Neural cell (in vitro differentiated cells): ENCODE data around the gene KLK10. TPM values are rescaled to one million over a fixed set of nuclear protein-coding genes. Genes with fewer than 3 reads are reported as not detected.

Experiments used
- H2AFZ ChIP-seq: fragments of 200-600, 300-800 bp; sonication (generic), shearing (Covaris generic); 2 replicates; pipeline ENCODE4 v1.6.0; 2014; ENCODE audit warnings: low read depth, mild to moderate bottlenecking, antibody characterized with exemption, low read length, moderate library complexity
- H3F3A ChIP-seq: fragments of 200-600 bp; shearing (Covaris generic); 2 replicates; pipeline ENCODE4 v1.6.1; 2016; ENCODE audit warnings: mild to moderate bottlenecking, moderate library complexity, mixed read lengths, antibody characterized with exemption, low read length; ENCODE audit not compliant: insufficient read depth, poor library complexity, severe bottlenecking
- H3K27ac ChIP-seq: fragments of 200-600, 300-800 bp; sonication (generic), shearing (Covaris generic); 2 replicates; pipeline ENCODE4 v1.5.1; 2014; ENCODE audit warnings: mild to moderate bottlenecking, low read length, moderate library complexity
- H3K27me3 ChIP-seq: fragments of 300-800, 200-600 bp; sonication (generic), shearing (Covaris generic); 2 replicates; pipeline ENCODE4 v1.6.0; 2014; ENCODE audit warnings: mild to moderate bottlenecking, low read depth, low read length, moderate library complexity; ENCODE audit not compliant: insufficient read depth
- H3K36me3 ChIP-seq: fragments of 300-800, 200-600 bp; sonication (generic), shearing (Covaris generic); 2 replicates; pipeline ENCODE4 v1.5.1; 2014; ENCODE audit warnings: mild to moderate bottlenecking, antibody characterized with exemption, low read length, moderate library complexity; ENCODE audit not compliant: insufficient read depth
- H3K4me2 ChIP-seq: fragments of 300-800, 200-600 bp; sonication (generic), shearing (Covaris generic); 2 replicates; pipeline ENCODE4 v1.6.0; 2014; ENCODE audit warnings: mild to moderate bottlenecking, low read length
- H3K4me3 ChIP-seq: fragments of 300-800, 200-600 bp; sonication (generic), shearing (Covaris generic); 2 replicates; pipeline ENCODE4 v1.5.1; 2014; ENCODE audit warnings: mild to moderate bottlenecking, low read length, moderate library complexity
- H3K79me2 ChIP-seq: fragments of 200-600 bp; shearing (Covaris generic); replicated peaks from 2 replicates; pipeline ENCODE4 v1.6.0; 2014; ENCODE audit warnings: mild to moderate bottlenecking, low read length, moderate library complexity; ENCODE audit not compliant: insufficient read depth
- H3K9ac ChIP-seq: fragments of 300-800, 200-600 bp; sonication (generic), shearing (Covaris generic); 2 replicates; pipeline ENCODE4 v1.6.1; 2016; ENCODE audit warnings: mild to moderate bottlenecking, low read length, mixed read lengths
- H3K9me2 ChIP-seq: fragments of 200-600 bp; shearing (Covaris generic); 2 replicates; pipeline ENCODE4 v1.6.1; 2016; ENCODE audit warnings: mild to moderate bottlenecking, low read length, mixed read lengths; ENCODE audit not compliant: insufficient read depth
- H3K9me3 ChIP-seq: fragments of 200-600, 300-800 bp; sonication (generic), shearing (Covaris generic); 2 replicates; pipeline ENCODE4 v1.6.1; 2016; ENCODE audit warnings: mild to moderate bottlenecking, mixed run types, low read length, moderate library complexity, mixed read lengths
- H4K20me1 ChIP-seq: fragments of 200-600 bp; shearing (Covaris generic); 2 replicates; pipeline ENCODE4 v1.6.1; 2016; ENCODE audit warnings: mild to moderate bottlenecking, mixed run types; ENCODE audit not compliant: insufficient read depth
- EP300 ChIP-seq: fragments of 450-650 bp; conservative IDR thresholded peaks from 2 replicates; pipeline ENCODE4 v1.6.1; 2014; ENCODE audit warnings: antibody characterized with exemption, mild to moderate bottlenecking, moderate library complexity; ENCODE audit not compliant: poor library complexity, severe bottlenecking
- EZH2 ChIP-seq: fragments of 200-600, 300-800 bp; shearing (Covaris generic), sonication (generic); IDR thresholded peaks from 2 replicates; pipeline ENCODE4 v1.6.1; 2014; ENCODE audit warnings: antibody characterized with exemption, low read length, borderline replicate concordance, mild to moderate bottlenecking; ENCODE audit not compliant: insufficient read depth, poor library complexity, severe bottlenecking
- MXI1 ChIP-seq: fragments of 450-650 bp; conservative IDR thresholded peaks from 2 replicates; pipeline ENCODE4 v1.6.1; 2014; ENCODE audit warnings: antibody characterized with exemption, mild to moderate bottlenecking; ENCODE audit not compliant: poor library complexity, severe bottlenecking
- POLR2AphosphoS5 ChIP-seq: IDR thresholded peaks from 2 replicates; pipeline ENCODE4 v1.6.1; 2012
- RAD21 ChIP-seq: fragments of 450-650 bp; conservative IDR thresholded peaks from 2 replicates; pipeline ENCODE4 v1.6.1; 2014; ENCODE audit warnings: antibody characterized with exemption, mild to moderate bottlenecking, moderate library complexity
- REST ChIP-seq: IDR thresholded peaks from 2 replicates; pipeline ENCODE4 v1.6.1; 2012; ENCODE audit warnings: borderline replicate concordance
- SMC3 ChIP-seq: fragments of 450-650 bp; conservative IDR thresholded peaks from 2 replicates; pipeline ENCODE4 v1.6.1; 2014; ENCODE audit warnings: antibody characterized with exemption, mild to moderate bottlenecking, moderate library complexity; ENCODE audit not compliant: poor library complexity
- TAF1 ChIP-seq: IDR thresholded peaks from 2 replicates; pipeline ENCODE4 v1.6.1; 2012; ENCODE audit warnings: low read depth
- polyA plus RNA-seq: library from polyadenylated mRNA; depleted of rRNA; stranded (reverse); fragments of >200 nt; gene quantifications from 2 replicates; pipeline ENCODE4 v1.2.3, GENCODE V29; 2014
- TF ChIP-seq, protein P1 (sequence below): fragments of 450-650 bp; IDR thresholded peaks from 2 replicates; pipeline ENCODE4 v1.5.1; 2014; ENCODE audit warnings: antibody characterized with exemption, mild to moderate bottlenecking, moderate library complexity; ENCODE audit not compliant: poor library complexity, severe bottlenecking

The KLK10 gene
- polyA plus RNA-seq, 1 donor from 2014 or later, result 0.73 TPM

- Histone ChIP-seq H3K4me2 (no peak overlapping the region), H3K79me2 (no peaks in the 10 kb centered on the region), H3K27ac (no peak overlapping the region), H2AFZ (no peak overlapping the region), H3K27me3 (peaks cover 44% of the 10 kb centered on the region), H3K9me2 (no peaks in the 10 kb centered on the region), H3K9me3 (no peaks in the 10 kb centered on the region), H3K4me3 (no peak overlapping the region), H3F3A (no peaks in the 10 kb centered on the region), H4K20me1 (no peaks in the 10 kb centered on the region), H3K36me3 (no peaks in the 10 kb centered on the region), H3K9ac (no peak overlapping the region)
- TF ChIP-seq REST (no peak), EP300 (no peak), SMC3 (peak; percentile 70), RAD21 (peak; percentile 46), TAF1 (no peak), POLR2AphosphoS5 (no peak), MXI1 (no peak)
- TF ChIP-seq, protein P1, sequence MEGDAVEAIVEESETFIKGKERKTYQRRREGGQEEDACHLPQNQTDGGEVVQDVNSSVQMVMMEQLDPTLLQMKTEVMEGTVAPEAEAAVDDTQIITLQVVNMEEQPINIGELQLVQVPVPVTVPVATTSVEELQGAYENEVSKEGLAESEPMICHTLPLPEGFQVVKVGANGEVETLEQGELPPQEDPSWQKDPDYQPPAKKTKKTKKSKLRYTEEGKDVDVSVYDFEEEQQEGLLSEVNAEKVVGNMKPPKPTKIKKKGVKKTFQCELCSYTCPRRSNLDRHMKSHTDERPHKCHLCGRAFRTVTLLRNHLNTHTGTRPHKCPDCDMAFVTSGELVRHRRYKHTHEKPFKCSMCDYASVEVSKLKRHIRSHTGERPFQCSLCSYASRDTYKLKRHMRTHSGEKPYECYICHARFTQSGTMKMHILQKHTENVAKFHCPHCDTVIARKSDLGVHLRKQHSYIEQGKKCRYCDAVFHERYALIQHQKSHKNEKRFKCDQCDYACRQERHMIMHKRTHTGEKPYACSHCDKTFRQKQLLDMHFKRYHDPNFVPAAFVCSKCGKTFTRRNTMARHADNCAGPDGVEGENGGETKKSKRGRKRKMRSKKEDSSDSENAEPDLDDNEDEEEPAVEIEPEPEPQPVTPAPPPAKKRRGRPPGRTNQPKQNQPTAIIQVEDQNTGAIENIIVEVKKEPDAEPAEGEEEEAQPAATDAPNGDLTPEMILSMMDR, result peak; percentile 66
Measured at GRCh38 chr19:51020988-51021651, 1.6 kb upstream of the KLK10 start.

DNA sequence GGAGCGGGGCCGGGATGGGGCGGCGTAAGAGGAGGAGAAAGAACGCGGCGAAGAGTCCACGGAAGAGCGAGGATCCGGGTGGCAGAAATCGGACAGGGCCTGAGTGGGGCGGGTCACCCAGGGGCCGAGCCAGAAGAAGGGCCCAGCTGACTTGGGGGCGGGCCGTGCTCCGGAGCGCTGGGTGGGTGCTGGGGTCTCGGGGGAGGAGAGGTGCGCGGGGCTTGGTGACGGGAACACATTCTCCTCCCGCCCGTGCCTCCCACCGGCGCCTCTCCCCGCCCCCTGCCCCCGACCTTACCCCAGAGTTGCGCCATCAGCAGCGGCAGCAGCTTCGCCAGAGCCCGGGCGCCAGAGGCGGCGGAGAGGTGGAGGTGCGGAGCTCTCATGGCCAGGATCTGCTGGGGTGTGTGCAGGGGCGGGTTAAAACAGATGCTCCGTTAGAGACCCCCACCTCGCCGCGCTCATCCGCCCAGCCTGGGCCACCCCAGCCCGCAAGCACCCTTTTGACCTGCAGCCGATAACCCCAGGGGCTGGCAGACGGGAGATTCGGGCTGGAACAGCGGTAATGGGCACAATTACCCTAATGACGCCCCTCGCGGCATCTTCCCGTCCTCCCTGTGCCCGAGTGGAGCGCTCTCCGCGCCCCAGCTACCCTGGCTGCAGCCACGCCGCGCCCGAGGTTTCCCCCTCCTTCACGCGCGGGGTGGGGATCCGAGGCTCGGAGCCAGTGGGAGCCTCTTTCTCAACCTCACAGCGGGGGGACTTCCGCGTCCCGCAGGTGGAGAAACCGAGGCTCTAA, 565 bp downstream of the KLK10 start:
- Histone ChIP-seq H3F3A (no peaks in the 10 kb centered on the region), H3K9me2 (no peaks in the 10 kb centered on the region), H3K27ac (no peak overlapping the region), H3K9me3 (no peaks in the 10 kb centered on the region), H3K4me2 (peak overlapping the region; percentile 27), H2AFZ (no peak overlapping the region), H3K79me2 (no peaks in the 10 kb centered on the region), H3K4me3 (peak overlapping the region; percentile 65), H3K27me3 (peaks cover 53% of the 10 kb centered on the region), H4K20me1 (no peaks in the 10 kb centered on the region), H3K36me3 (no peaks in the 10 kb centered on the region), H3K9ac (peak overlapping the region; percentile 12)
- TF ChIP-seq POLR2AphosphoS5 (no peak), EZH2 (peak; percentile 17)
